K562 (cell line): ENCODE data around the gene IPO13. TPM values are rescaled to one million over a fixed set of nuclear protein-coding genes. Genes with fewer than 3 reads are reported as not detected.

ENCODE experiments used
- BCL6 ChIP-seq: fragments of 250-450 bp; sonication (Bioruptor Pico); IDR thresholded peaks from 2 replicates; pipeline ENCODE4 v1.4.0; 2020
- CAMTA2 ChIP-seq: fragments of 250-450 bp; sonication (Bioruptor Pico); conservative IDR thresholded peaks from 2 replicates; pipeline ENCODE4 v1.5.1; 2022
- CBX1 ChIP-seq: sonication (generic); IDR thresholded peaks from 2 replicates; pipeline ENCODE4 v1.6.1; 2016; ENCODE audit warnings: antibody characterized with exemption, low read depth, mild to moderate bottlenecking
- CBX3 ChIP-seq, 2 experiments: IDR thresholded peaks; 1 replicate in 1 of 2; 2 replicates in 1 of 2; pipeline ENCODE4 v1.6.1; 2012; ENCODE audit warnings: inconsistent platforms in 2 of 2, low read length in 2 of 2, borderline replicate concordance in 1 of 2, control low read depth in 1 of 2
- CBX5 ChIP-seq: IDR thresholded peaks from 2 replicates; pipeline ENCODE4 v1.6.1; 2014; ENCODE audit warnings: low read depth, borderline replicate concordance
- CCAR2 ChIP-seq: fragments of 200-400 bp; formaldehyde crosslinking; IDR thresholded peaks from 2 replicates; pipeline ENCODE4 v1.6.1; 2017; ENCODE audit warnings: mild to moderate bottlenecking, low read depth, low read length
- CSDE1 ChIP-seq, 2 experiments: fragments of 450-650 bp; IDR thresholded peaks; 2 replicates each; pipeline ENCODE4 v1.6.1; 2016; ENCODE audit warnings: mild to moderate bottlenecking in 1 of 2
- CTCF ChIP-seq, 3 experiments: IDR thresholded peaks in 2 of 3; conservative IDR thresholded peaks in 1 of 3; 2 replicates each; pipeline ENCODE4 v1.5.1; 2011 to 2012; ENCODE audit warnings: low read length in 3 of 3, mild to moderate bottlenecking in 3 of 3, control low read depth in 2 of 3, improper control_type of control experiment in 1 of 3, inconsistent platforms in 1 of 3, low read depth in 1 of 3, mixed read lengths in 1 of 3, moderate library complexity in 1 of 3; ENCODE audit not compliant: insufficient read depth in 2 of 3
- FOXJ3 ChIP-seq: sonication (generic); formaldehyde crosslinking; IDR thresholded peaks from 2 replicates; pipeline ENCODE4 v1.4.0; 2020; ENCODE audit warnings: mild to moderate bottlenecking, missing genetic modification reagents
- HINFP ChIP-seq: fragments of 450-650 bp; conservative IDR thresholded peaks from 2 replicates; pipeline ENCODE4 v1.6.1; 2016; ENCODE audit warnings: missing genetic modification characterization, low read depth, mild to moderate bottlenecking, control low read depth, missing compliant biosample characterization
- MBD2 ChIP-seq: sonication (generic); IDR thresholded peaks from 2 replicates; pipeline ENCODE4 v1.6.1; 2016; ENCODE audit warnings: low read depth, borderline replicate concordance
- NFE2L1 ChIP-seq: fragments of 450-650 bp; IDR thresholded peaks from 2 replicates; pipeline ENCODE4 v1.6.1; 2016; ENCODE audit warnings: missing genetic modification characterization, low read depth, mild to moderate bottlenecking, missing compliant biosample characterization, moderate library complexity, borderline replicate concordance
- PYGO2 ChIP-seq: fragments of 450-650 bp; IDR thresholded peaks from 2 replicates; pipeline ENCODE4 v1.6.1; 2016; ENCODE audit warnings: mild to moderate bottlenecking, missing genetic modification characterization, moderate library complexity, missing compliant biosample characterization
- ZBTB8A ChIP-seq: fragments of 450-650 bp; IDR thresholded peaks from 2 replicates; pipeline ENCODE4 v1.6.1; 2018; ENCODE audit warnings: mild to moderate bottlenecking, moderate library complexity; ENCODE audit not compliant: partially characterized antibody
- ZHX1 ChIP-seq: fragments of 150-350 bp; conservative IDR thresholded peaks from 2 replicates; pipeline ENCODE4 v1.6.1; 2014; ENCODE audit warnings: low read length
- ZNF143 ChIP-seq: sonication (generic); formaldehyde crosslinking; IDR thresholded peaks from 2 replicates; pipeline ENCODE4 v1.9.0; 2022; ENCODE audit warnings: mild to moderate bottlenecking, missing genetic modification reagents
- ZNF212 ChIP-seq: fragments of 450-650 bp; formaldehyde crosslinking; IDR thresholded peaks from 2 replicates; pipeline ENCODE4 v1.4.0; 2020; ENCODE audit warnings: mild to moderate bottlenecking
- ZNF398 ChIP-seq: fragments of 250-450 bp; sonication (Bioruptor Pico); IDR thresholded peaks from 2 replicates; pipeline ENCODE4 v1.8.0; 2021; ENCODE audit warnings: moderate library complexity, mild to moderate bottlenecking, inconsistent platforms
- ZNF507 ChIP-seq: conservative IDR thresholded peaks from 2 replicates; pipeline ENCODE4 v1.6.1; 2017; ENCODE audit warnings: missing genetic modification characterization, missing compliant biosample characterization
- ZNF79 ChIP-seq: fragments of 250-450 bp; sonication (Bioruptor Pico); IDR thresholded peaks from 2 replicates; pipeline ENCODE4 v1.4.0; 2020; ENCODE audit warnings: low read depth, mild to moderate bottlenecking, moderate library complexity
- polyA plus RNA-seq, 8 experiments: library from polyadenylated mRNA; depleted of rRNA in 4 of 8; stranded (reverse) in 5 of 8; unstranded in 3 of 8; fragments of >200 nt; fragmentation: Nextera tagmentation in 2 of 8; fragmentation: Illumina TruSeq in 1 of 8; extraction: Ambion mirVana in 2 of 8; extraction: Trizol in 1 of 8; gene quantifications; 2 replicates each; pipeline versions ENCODE4 v1.2.1 to v1.2.3, GENCODE V29; 2011 to 2014; ENCODE audit warnings: inconsistent platforms in 1 of 8, missing spikeins in 1 of 8
- total RNA-seq, 7 experiments: library from RNA; depleted of rRNA in 6 of 7; stranded (reverse); fragments of >200 nt in 6 of 7; fragmentation: Illumina TruSeq in 2 of 7; extraction: Trizol in 2 of 7; gene quantifications; 2 replicates each; pipeline versions ENCODE4 v1.2.1 to v1.2.3, GENCODE V29; 2011 to 2021; ENCODE audit warnings: low replicate concordance in 1 of 7

IPO13 gene
- total and polyA plus RNA-seq, 9 of the 15 experiments (the other 6 are each of a cell fraction or from before 2014, with no cell fraction given): 7.0 to 30.8 (median 16.2) TPM

GRCh38 chr1:43946236-43947060 is at the start of gene IPO13 (continued):
- TF ChIP-seq CBX3 (IDR thresholded peaks at IDR 0.05; ENCODE audit: borderline replicate concordance in 1 of 2, low read length in 2 of 2) (peak in 1 of 2 experiments; percentile 68; a peak in 1 of 3 replicates), ZNF143 (CRISPR knock-in tag) (peak; percentile 100), NFE2L1 (tag) (no peak), CTCF (IDR thresholded peaks at IDR 0.05 in 2 of 3, conservative IDR thresholded peaks at IDR 0.05 in 1 of 3; ENCODE audit: insufficient read depth in 2 of 3, low read depth in 1 of 3, low read length in 3 of 3) (peak; percentile 91 to 96 (median 95)), ZNF507 (no peak), CSDE1 (IDR thresholded peaks at IDR 0.05) (no peak), ZHX1 (no peak; the same call in 1 of the 2 replicates), CBX1 (peak; percentile 92), CAMTA2 (CRISPR knock-in tag) (0 out of 2 replicates have a peak, but pooled peaks have one; percentile 80), ZNF398 (CRISPR knock-in tag) (no peak), BCL6 (CRISPR knock-in tag) (peak; percentile 13; the same call in 1 of the 2 replicates), CCAR2 (no peak), ZBTB8A (no peak), FOXJ3 (no peak), CBX5 (no peak), ZNF212 (CRISPR knock-in tag) (0 out of 2 replicates have a peak, but pooled peaks have one; percentile 16), ZNF79 (CRISPR knock-in tag) (no peak), PYGO2 (no peak), HINFP (tag) (no peak), MBD2 (peak; percentile 77)
